Gastrocnemius medialis (tissue), 4 donors: ENCODE data around the gene MADD.

Experiments
- CTCF ChIP-seq, 5 experiments: fragments of 450-650 bp in 3 of 5; fragments of 200-600 bp in 2 of 5; sonication (generic) in 2 of 5; IDR thresholded peaks in 4 of 5; conservative IDR thresholded peaks in 1 of 5; 1 replicate in 4 of 5; 2 replicates in 1 of 5; pipeline ENCODE4 v1.5.1; 2016 to 2019; ENCODE audit warnings: antibody characterized with exemption in 5 of 5, mild to moderate bottlenecking in 3 of 5, moderate library complexity in 3 of 5
- POLR2A ChIP-seq, 2 donors: fragments of 450-650 bp; IDR thresholded peaks; one replicate each; pipeline ENCODE4 v1.6.1; 2017; ENCODE audit warnings: antibody characterized with exemption in 2 of 2, mild to moderate bottlenecking in 2 of 2, moderate library complexity in 2 of 2

- TF ChIP-seq CTCF (IDR thresholded peaks at IDR 0.05 in 4 of 5, conservative IDR thresholded peaks at IDR 0.05 in 1 of 5): no peak
- no peak for TF ChIP-seq POLR2A (IDR thresholded peaks at IDR 0.05)
These were observed 16.3 kb upstream of the MADD start for GRCh38 chr11:47253660-47254059.
